HCT116 (cell line): ENCODE measurements around the gene PIEZO2. TPM values are rescaled to one million over a fixed set of nuclear protein-coding genes. Genes with fewer than 3 reads are reported as not detected.

ENCODE experiments used
- ATAC-seq: fragments of 200-7000 bp; cut with Tn5 transposase; 2 replicates; pipeline ENCODE4 v1.9.1; 2020; ENCODE audit warnings: mild to moderate bottlenecking, moderate library complexity
- BruUV-seq: library from RNA; stranded (reverse); fragments of 400-500 nt; replicated peaks from 2 replicates; lab custom pipeline; 2021; lab: Mats Ljungman, UMichigan
- CTCF ChIA-PET: fragments of 300-600 bp; sonication (Branson Sonifier 250); formaldehyde crosslinking; loops from one replicate; lab custom pipeline; 2021; ENCODE audit warnings: antibody characterized with exemption; lab: Charles Lee
- POLR2A ChIA-PET: fragments of 300-600, 350-600 bp; sonication (Branson Sonifier 250); formaldehyde crosslinking; loops from one replicate; lab custom pipeline; 2021; ENCODE audit warnings: antibody characterized with exemption; lab: Charles Lee
- RAD21 ChIA-PET, 2 experiments: fragments of 300-600 bp; sonication (Branson Sonifier 250); formaldehyde crosslinking; loops; one replicate each; lab custom pipeline; 2023; ENCODE audit warnings: low total read pairs in 2 of 2; ENCODE audit not compliant: uncharacterized antibody in 2 of 2, unreplicated experiment in 2 of 2, low non-redundant PET in 1 of 2; lab: Charles Lee
- DNase-seq: peaks from one replicate; pipeline ENCODE4 v3.0.0-alpha.2; 2010; ENCODE audit warnings: low read depth, low spot score
- H2AFZ ChIP-seq: fragments of 200-600 bp; shearing (Covaris generic), sonication (generic); 2 replicates; pipeline ENCODE4 v1.6.1; 2017; ENCODE audit warnings: low read depth, mixed run types, mixed read lengths, antibody characterized with exemption, low read length; ENCODE audit not compliant: poor library complexity, severe bottlenecking
- H3K27ac ChIP-seq: 2 replicates; pipeline ENCODE4 v1.5.1; 2012; ENCODE audit warnings: low read depth, low read length
- H3K27me3 ChIP-seq: fragments of 200-600 bp; sonication (generic); 2 replicates; pipeline ENCODE4 v1.6.1; 2016; ENCODE audit warnings: mixed run types, low read length, mixed read lengths; ENCODE audit not compliant: insufficient read depth
- H3K36me3 ChIP-seq, 2 experiments: fragments of 200-500 bp in 1 of 2; fragments of 200-600 bp in 1 of 2; sonication (Bioruptor generic) in 1 of 2; sonication (generic) in 1 of 2; 2 replicates each; pipeline versions ENCODE4 v1.5.1 to v1.6.1; 2014 to 2016; ENCODE audit warnings: low read length in 2 of 2, inconsistent platforms in 1 of 2, mixed read lengths in 1 of 2, mixed run types in 1 of 2; ENCODE audit not compliant: insufficient read depth in 2 of 2, control insufficient read depth in 1 of 2
- H3K4me1 ChIP-seq, 2 experiments: fragments of 200-600 bp in 1 of 2; sonication (generic) in 1 of 2; 2 replicates each; pipeline versions ENCODE4 v1.5.1 to v1.6.1; 2012 to 2017; ENCODE audit warnings: low read length in 2 of 2, inconsistent platforms in 1 of 2, mild to moderate bottlenecking in 1 of 2, mixed read lengths in 1 of 2, mixed run types in 1 of 2, moderate library complexity in 1 of 2; ENCODE audit not compliant: insufficient read depth in 2 of 2, control insufficient read depth in 1 of 2
- H3K4me2 ChIP-seq: fragments of 200-600 bp; sonication (generic); 2 replicates; pipeline ENCODE4 v1.6.1; 2017; ENCODE audit warnings: mixed run types, low read length, mixed read lengths
- H3K4me3 ChIP-seq, 2 experiments: fragments of 200-600 bp in 1 of 2; sonication (generic) in 1 of 2; replicated peaks in 1 of 2; 2 replicates each; pipeline ENCODE4 v1.5.1; 2011 to 2016; ENCODE audit warnings: low read length in 2 of 2, control low read depth in 1 of 2, low read depth in 1 of 2, mild to moderate bottlenecking in 1 of 2, mixed read lengths in 1 of 2, mixed run types in 1 of 2
- H3K79me2 ChIP-seq: fragments of 200-600 bp; sonication (generic); 2 replicates; pipeline ENCODE4 v1.6.1; 2017; ENCODE audit warnings: mild to moderate bottlenecking, mixed run types, low read length, moderate library complexity, mixed read lengths; ENCODE audit not compliant: insufficient read depth
- H3K9ac ChIP-seq: fragments of 200-600 bp; sonication (generic); 2 replicates; pipeline ENCODE4 v1.6.1; 2016; ENCODE audit warnings: low read length, mixed read lengths
- H3K9me2 ChIP-seq: fragments of 200-600 bp; sonication (generic), shearing (Covaris generic); 2 replicates; pipeline ENCODE4 v1.6.1; 2017; ENCODE audit warnings: mixed run types, mild to moderate bottlenecking, moderate library complexity; ENCODE audit not compliant: insufficient read depth
- H3K9me3 ChIP-seq, 2 experiments: fragments of 200-500 bp in 1 of 2; fragments of 200-600 bp in 1 of 2; sonication (Bioruptor generic) in 1 of 2; sonication (generic) in 1 of 2; 2 replicates each; pipeline ENCODE4 v1.6.1; 2014 to 2017; ENCODE audit warnings: low read length in 2 of 2, mixed read lengths in 2 of 2, inconsistent platforms in 1 of 2, low read depth in 1 of 2, mild to moderate bottlenecking in 1 of 2, mixed run types in 1 of 2, moderate library complexity in 1 of 2; ENCODE audit not compliant: control insufficient read depth in 1 of 2, insufficient read depth in 1 of 2
- H4K20me1 ChIP-seq: fragments of 200-600 bp; sonication (generic), shearing (Covaris generic); 2 replicates; pipeline ENCODE4 v1.6.1; 2017; ENCODE audit warnings: mixed run types, mild to moderate bottlenecking, moderate library complexity; ENCODE audit not compliant: insufficient read depth
- ATF3 ChIP-seq: IDR thresholded peaks from 2 replicates; pipeline ENCODE4 v1.6.1; 2012
- CBX3 ChIP-seq: IDR thresholded peaks from 2 replicates; pipeline ENCODE4 v1.6.1; 2012; ENCODE audit warnings: low read depth
- ELF1 ChIP-seq: IDR thresholded peaks from 2 replicates; pipeline ENCODE4 v1.6.1; 2012; ENCODE audit warnings: low read depth, borderline replicate concordance
- EZH2phosphoT487 ChIP-seq: fragments of 200-600 bp; IDR thresholded peaks from 2 replicates; pipeline ENCODE4 v1.6.1; 2018; ENCODE audit warnings: antibody characterized with exemption, borderline replicate concordance
- POLR2A ChIP-seq: IDR thresholded peaks from 2 replicates; pipeline ENCODE4 v1.7.0; 2011; ENCODE audit warnings: borderline replicate concordance; ENCODE audit not compliant: insufficient read depth, insufficient read length; ENCODE audit errors: extremely low read depth
- POLR2AphosphoS5 ChIP-seq: IDR thresholded peaks from 2 replicates; pipeline ENCODE4 v1.6.1; 2011; ENCODE audit warnings: mild to moderate bottlenecking, low read depth, low read length, moderate library complexity
- REST ChIP-seq: IDR thresholded peaks from 2 replicates; pipeline ENCODE4 v1.6.1; 2012; ENCODE audit warnings: low read depth
- SIN3A ChIP-seq: IDR thresholded peaks from 2 replicates; pipeline ENCODE4 v1.6.1; 2012; ENCODE audit warnings: low read depth
- SP1 ChIP-seq: IDR thresholded peaks from 2 replicates; pipeline ENCODE4 v1.6.1; 2012; ENCODE audit warnings: low read depth
- SRF ChIP-seq: IDR thresholded peaks from 2 replicates; pipeline ENCODE4 v1.6.1; 2012; ENCODE audit warnings: low read depth
- TCF7L2 ChIP-seq: IDR thresholded peaks from 2 replicates; pipeline ENCODE4 v1.7.0; 2011; ENCODE audit warnings: borderline replicate concordance, inconsistent platforms; ENCODE audit not compliant: insufficient read depth, insufficient read length; ENCODE audit errors: extremely low read depth
- YY1 ChIP-seq: IDR thresholded peaks from 2 replicates; pipeline ENCODE4 v1.6.1; 2011; ENCODE audit warnings: low read length, low read depth, moderate library complexity, mild to moderate bottlenecking; ENCODE audit not compliant: insufficient replicate concordance; ENCODE audit errors: extremely low read depth
- ZBTB33 ChIP-seq: IDR thresholded peaks from 2 replicates; pipeline ENCODE4 v1.6.1; 2011; ENCODE audit warnings: mild to moderate bottlenecking, low read length, moderate library complexity; ENCODE audit not compliant: insufficient replicate concordance; ENCODE audit errors: extremely low read depth
- ZFX ChIP-seq: fragments of 450-650 bp; IDR thresholded peaks from 2 replicates; pipeline ENCODE4 v1.6.1; 2017
- intact Hi-C: fragments of 100-400 bp; cut with micrococcal nuclease; formaldehyde crosslinking; loops from 2 replicates; pipeline ENCODE4 v1.10.0; 2022
- total RNA-seq: library from RNA; stranded (reverse); gene quantifications from one replicate; pipeline ENCODE4 v1.2.1, GENCODE V29; 2021; ENCODE audit not compliant: unreplicated experiment

The PIEZO2 gene
- total RNA-seq, 1 experiment from 2014 or later: 0.34 TPM

DNA sequence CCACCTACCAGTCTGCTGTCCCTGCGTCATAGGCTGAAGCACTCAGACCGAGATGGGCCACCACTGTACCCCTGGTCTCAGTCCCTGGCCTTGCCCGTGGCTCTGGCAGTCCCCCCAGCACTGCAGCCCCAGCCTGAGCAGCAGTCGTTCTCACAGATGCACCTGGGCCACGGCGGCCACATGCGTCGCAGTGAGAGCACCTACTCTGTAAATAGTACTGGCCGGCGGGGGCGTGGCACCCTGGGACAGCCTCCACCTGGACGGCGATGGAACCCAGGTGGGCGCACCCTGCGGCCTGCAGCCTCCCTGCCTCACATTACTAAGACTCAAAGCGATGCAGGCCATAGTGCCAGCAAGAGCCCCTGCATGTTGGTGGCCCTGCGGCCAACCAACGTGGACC, 424.7 kb downstream of the PIEZO2 start:
- peaks cover 8% of the 10 kb centered on the region; the same call in 1 of the 2 replicates for H3K27me3 ChIP-seq
- no peak overlapping the region for H3K4me2 ChIP-seq
- TF ChIP-seq ELF1 (no peak), SRF (no peak), YY1 (no peak), ATF3 (no peak), EZH2phosphoT487 (no peak), SP1 (no peak)
- intact Hi-C loops: no loop called here
- POLR2A ChIA-PET: no interaction called here
- DNase-seq (no peak), ATAC-seq (no peak)
- no peak overlapping the region for H2AFZ ChIP-seq
- no peak overlapping the region for H3K27ac ChIP-seq
- no peaks in the 10 kb centered on the region for H3K9me2 ChIP-seq
- H3K4me3 ChIP-seq: no peak overlapping the region
- no peak overlapping the region for H3K9ac ChIP-seq
- no peaks in the 10 kb centered on the region for H3K79me2 ChIP-seq
- H3K9me3 ChIP-seq: no peaks in the 10 kb centered on the region
- H4K20me1 ChIP-seq: no peaks in the 10 kb centered on the region
- H3K4me1 ChIP-seq: no peaks in the 10 kb centered on the region
- no TSS peak for BruUV-seq
- CTCF ChIA-PET: no interaction called here
- no peaks in the 10 kb centered on the region for H3K36me3 ChIP-seq
- RAD21 ChIA-PET: no interaction called here

- Histone ChIP-seq H3K36me3 (no peaks in the 10 kb centered on the region), H3K9ac (no peak overlapping the region), H3K27me3 (peaks cover 8% of the 10 kb centered on the region; the same call in 1 of the 2 replicates), H3K4me2 (no peak overlapping the region), H3K9me2 (no peaks in the 10 kb centered on the region), H3K9me3 (no peaks in the 10 kb centered on the region), H3K27ac (no peak overlapping the region), H2AFZ (no peak overlapping the region), H3K4me1 (no peaks in the 10 kb centered on the region), H3K79me2 (no peaks in the 10 kb centered on the region), H3K4me3 (no peak overlapping the region), H4K20me1 (no peaks in the 10 kb centered on the region)
- CTCF ChIA-PET: no interaction called here
- ATAC-seq: no peak
- intact Hi-C loops: no loop called here
- RAD21 ChIA-PET: no interaction called here
- no peak for DNase-seq
- BruUV-seq: no TSS peak
- POLR2A ChIA-PET: no interaction called here
- no peak for TF ChIP-seq CBX3
- TF ChIP-seq SRF: no peak
- TF ChIP-seq TCF7L2: no peak
- no peak for TF ChIP-seq ATF3
- no peak for TF ChIP-seq POLR2AphosphoS5
- TF ChIP-seq SP1: no peak
- no peak for TF ChIP-seq ZBTB33
- no peak for TF ChIP-seq YY1
- no peak for TF ChIP-seq ELF1
- no peak for TF ChIP-seq REST
- no peak for TF ChIP-seq POLR2A
- no peak for TF ChIP-seq SIN3A
- no peak for TF ChIP-seq ZFX
These were observed 425.9 kb downstream of the PIEZO2 start for GRCh38 chr18:10723496-10723895.
